ENCODE measurements around the gene SAMSN1.

SAMSN1 gene

DNA sequence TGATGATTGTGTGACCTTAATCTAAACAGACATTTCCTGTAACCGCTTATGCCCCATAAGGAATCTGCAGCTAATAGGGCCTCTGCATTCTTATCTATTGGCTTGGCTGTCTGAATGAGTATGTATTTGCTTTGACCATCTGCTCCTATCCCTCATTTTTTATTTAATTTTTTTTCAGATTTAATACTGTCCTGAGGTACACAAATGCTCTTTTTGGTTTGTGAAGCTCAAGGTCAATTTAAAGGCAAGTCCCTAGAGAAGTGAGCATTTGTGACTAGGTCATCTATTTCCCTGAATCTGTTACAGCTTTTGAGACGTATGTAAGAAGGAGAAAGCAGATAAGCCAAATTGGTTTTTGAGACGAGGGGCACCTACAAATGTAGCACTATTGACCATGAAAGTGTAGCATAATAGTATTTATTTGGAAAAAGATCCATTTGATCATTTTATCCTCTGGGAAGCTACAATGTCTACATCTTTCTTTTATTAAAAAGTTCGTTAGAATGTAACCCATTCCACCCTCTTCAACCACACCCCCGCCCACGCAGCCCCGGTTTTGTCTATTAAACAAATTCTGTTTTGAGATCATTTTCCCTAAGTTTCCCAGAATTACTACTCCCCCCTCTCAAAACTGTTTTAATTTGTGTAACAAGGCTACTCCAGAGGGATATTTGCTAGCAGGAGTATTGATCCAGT lies 93.9 kb downstream of the SAMSN1 start:
- H3K4me3 ChIP-seq (ENCODE audit: low read depth, low read length): no peak overlapping the region
- no peak for DNase-seq (ENCODE audit: low read depth)
- no peak for TF ChIP-seq CTCF (IDR thresholded peaks at IDR 0.05; ENCODE audit: low read depth, low read length)
- TF ChIP-seq POLR2A (IDR thresholded peaks at IDR 0.05; ENCODE audit: extremely low read depth, insufficient read length): no peak
- TF ChIP-seq, protein P1, sequence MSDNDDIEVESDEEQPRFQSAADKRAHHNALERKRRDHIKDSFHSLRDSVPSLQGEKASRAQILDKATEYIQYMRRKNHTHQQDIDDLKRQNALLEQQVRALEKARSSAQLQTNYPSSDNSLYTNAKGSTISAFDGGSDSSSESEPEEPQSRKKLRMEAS (IDR thresholded peaks at IDR 0.05; ENCODE audit: low read depth, low read length): no peak
- TF ChIP-seq MYC (IDR thresholded peaks at IDR 0.05; ENCODE audit: low read depth, low read length): no peak

GRCh38 chr21:14451546-14451945 lies 94.6 kb downstream of the SAMSN1 start:
- DNase-seq (ENCODE audit: low read depth): no peak
- TF ChIP-seq, protein P1 (IDR thresholded peaks at IDR 0.05; ENCODE audit: low read depth, low read length): no peak
- TF ChIP-seq CTCF (IDR thresholded peaks at IDR 0.05; ENCODE audit: low read depth, low read length): no peak
- no peak for TF ChIP-seq POLR2A (IDR thresholded peaks at IDR 0.05; ENCODE audit: extremely low read depth, insufficient read length)
- no peak for TF ChIP-seq MYC (IDR thresholded peaks at IDR 0.05; ENCODE audit: low read depth, low read length)
- H3K4me3 ChIP-seq (ENCODE audit: low read depth, low read length): no peak overlapping the region

DNA sequence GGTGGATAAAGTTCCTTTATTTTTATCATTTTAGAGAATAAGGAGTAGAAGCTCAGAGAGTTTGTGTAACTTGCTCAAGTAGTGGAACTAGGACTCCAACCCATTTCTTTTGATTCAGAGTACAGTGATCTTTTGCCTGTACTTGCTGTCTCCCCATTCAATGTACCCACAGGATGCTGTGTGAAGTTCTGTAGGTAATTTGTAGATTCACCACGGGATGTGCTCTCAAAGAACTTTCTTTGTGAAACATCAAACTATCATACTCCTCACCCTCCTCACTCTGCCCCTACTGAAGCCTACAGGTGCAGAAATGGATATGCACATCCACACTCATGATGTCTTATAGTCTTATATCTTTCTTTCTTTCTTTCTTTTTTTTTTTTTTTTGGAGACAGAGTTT lies 97.3 kb downstream of the SAMSN1 start:
- DNase-seq (ENCODE audit: low read depth): no peak
- TF ChIP-seq POLR2A (IDR thresholded peaks at IDR 0.05; ENCODE audit: extremely low read depth, insufficient read length): no peak
- no peak for TF ChIP-seq MYC (IDR thresholded peaks at IDR 0.05; ENCODE audit: low read depth, low read length)
- TF ChIP-seq, protein P1 (IDR thresholded peaks at IDR 0.05; ENCODE audit: low read depth, low read length): no peak
- no peak for TF ChIP-seq CTCF (IDR thresholded peaks at IDR 0.05; ENCODE audit: low read depth, low read length)
- no peak overlapping the region for H3K4me3 ChIP-seq (ENCODE audit: low read depth, low read length)

DNA sequence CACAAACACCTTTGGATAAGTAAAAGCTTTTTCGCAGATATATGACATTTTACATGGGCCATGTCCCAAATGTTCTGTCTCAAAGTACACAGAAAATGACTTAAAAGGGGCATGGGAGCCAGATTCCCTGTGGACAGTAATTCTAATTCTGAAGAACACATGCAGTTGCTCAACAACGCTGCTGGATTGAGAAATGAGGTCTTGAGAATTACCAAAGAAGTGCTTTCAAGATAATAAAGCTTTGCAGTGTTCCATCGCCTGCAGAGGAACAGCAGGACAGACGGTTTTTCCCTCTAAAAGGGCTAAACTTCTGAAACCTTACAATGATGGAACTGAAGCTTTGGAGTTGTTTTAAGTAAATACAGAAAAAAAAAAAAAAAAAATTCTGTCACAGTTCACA lies 107.9 kb downstream of the SAMSN1 start:
- no peak overlapping the region for H3K4me3 ChIP-seq (ENCODE audit: low read depth, low read length)
- TF ChIP-seq, protein P1 (IDR thresholded peaks at IDR 0.05; ENCODE audit: low read depth, low read length): 0 out of 2 replicates have a peak, but pooled peaks have one; percentile 34
- TF ChIP-seq CTCF (IDR thresholded peaks at IDR 0.05; ENCODE audit: low read depth, low read length) (no peak), MYC (IDR thresholded peaks at IDR 0.05; ENCODE audit: low read depth, low read length) (no peak), POLR2A (IDR thresholded peaks at IDR 0.05; ENCODE audit: extremely low read depth, insufficient read length) (no peak)
- peak; percentile 38 for DNase-seq (ENCODE audit: low read depth)

DNA sequence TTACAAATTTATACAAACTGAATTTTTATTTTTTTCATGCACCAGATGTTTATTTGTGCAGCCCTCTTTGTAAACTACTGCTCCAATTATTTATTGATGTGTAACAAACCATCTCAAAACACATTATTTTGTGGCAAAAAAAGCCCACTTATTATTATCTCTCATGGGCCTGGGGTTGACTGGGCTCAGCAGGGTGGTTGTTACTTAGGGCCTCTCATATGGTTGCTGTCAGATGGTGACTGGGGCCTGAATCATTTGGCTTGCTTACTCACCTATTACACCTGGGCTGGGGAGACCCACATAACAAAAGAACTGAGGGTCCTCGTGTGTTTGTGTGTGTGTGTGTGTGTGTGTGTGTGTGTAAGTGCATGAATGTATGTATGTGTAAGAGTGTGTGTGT lies 110.7 kb downstream of the SAMSN1 start:
- H3K4me3 ChIP-seq (ENCODE audit: low read depth, low read length): no peak overlapping the region

More for the DNA sequence above, 110.7 kb downstream of the SAMSN1 start:
- TF ChIP-seq, protein P1 (IDR thresholded peaks at IDR 0.05; ENCODE audit: low read depth, low read length): no peak
- TF ChIP-seq CTCF (IDR thresholded peaks at IDR 0.05; ENCODE audit: low read depth, low read length) (no peak), POLR2A (IDR thresholded peaks at IDR 0.05; ENCODE audit: extremely low read depth, insufficient read length) (no peak), MYC (IDR thresholded peaks at IDR 0.05; ENCODE audit: low read depth, low read length) (no peak)
- no peak for DNase-seq (ENCODE audit: low read depth)

Measured in NB4 (cell line).